ENCODE results near the gene CTNNA2.
A peak's percentile ranks its signal among the peaks of the same experiment; 100 is the strongest.
"Not testable (repeated sequence)": the region's sequence is repeated elsewhere in the genome, so short reads cannot be mapped to it uniquely, and the experiment has no call there.

CTNNA2 gene

DNA sequence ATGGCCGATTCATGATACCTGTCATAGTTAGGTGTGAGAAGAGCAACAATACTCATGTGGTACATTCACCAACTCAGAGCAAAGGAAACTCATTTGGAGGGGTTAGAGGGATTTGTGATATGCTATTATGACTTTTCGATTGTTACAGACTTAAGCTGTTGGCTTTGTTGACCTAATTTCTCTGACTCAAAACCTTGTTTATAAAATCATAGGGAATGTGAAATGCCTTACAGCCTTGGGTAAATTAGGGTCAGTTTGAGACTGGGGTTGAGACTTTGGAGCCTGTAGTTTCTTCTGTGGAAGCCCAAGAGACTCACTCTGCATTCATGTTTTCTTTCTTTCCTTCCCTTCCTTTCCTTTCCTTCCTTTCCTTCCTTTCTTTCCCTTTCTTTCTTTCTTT lies 529.8 kb downstream of the CTNNA2 start:
- no peak for DNase-seq

GRCh38 chr2:80048296-80048695 lies 535.4 kb downstream of the CTNNA2 start:
- no peak for DNase-seq

DNA sequence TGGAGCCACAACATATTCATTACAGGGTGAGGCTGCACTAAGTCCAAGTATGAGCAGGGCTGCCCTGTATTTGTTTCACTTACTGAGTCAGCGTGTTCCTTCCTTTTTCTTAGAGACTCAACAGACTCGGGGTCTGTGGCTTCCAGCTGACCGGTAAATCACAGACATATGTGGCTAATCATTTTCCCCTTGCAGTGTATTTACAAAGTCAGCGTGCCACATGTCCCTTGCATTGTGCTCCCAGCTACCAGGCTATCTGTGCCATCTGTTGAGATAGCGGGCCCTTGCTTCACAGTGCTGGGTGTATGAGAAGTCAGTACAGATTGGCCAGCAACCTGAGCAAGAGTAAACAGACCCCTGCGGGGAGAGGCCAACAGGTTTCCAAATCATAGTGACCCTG lies 537.4 kb downstream of the CTNNA2 start:
- DNase-seq, result no peak

GRCh38 chr2:80053522-80054345 lies 540.9 kb downstream of the CTNNA2 start:
- no peak for DNase-seq

- no peak for DNase-seq
Observed at GRCh38 chr2:80054346-80054675, 541.5 kb downstream of the CTNNA2 start.

- DNase-seq, result no peak
Observed at GRCh38 chr2:80057956-80058355, 545.1 kb downstream of the CTNNA2 start.

GRCh38 chr2:80058562-80058961 lies 545.7 kb downstream of the CTNNA2 start:
- no peak for DNase-seq

DNA sequence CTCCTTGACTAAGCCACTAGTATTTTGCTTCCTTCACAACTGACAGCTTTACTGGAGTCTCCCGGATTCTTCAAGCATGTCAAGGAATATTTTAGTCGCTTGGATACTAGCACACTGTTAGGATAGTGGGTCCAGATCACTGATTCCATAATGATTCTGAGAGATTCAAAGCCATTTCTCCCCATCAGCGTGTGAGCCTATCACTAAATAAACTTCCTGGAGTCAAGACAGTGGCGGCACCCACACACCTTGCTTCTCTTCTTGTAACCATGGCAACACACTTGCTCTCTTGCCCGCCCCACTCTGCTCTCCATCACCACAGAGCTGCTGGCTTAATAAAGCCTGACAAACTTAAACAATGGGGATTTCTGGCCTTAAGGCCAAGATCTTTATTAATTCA lies 546.6 kb downstream of the CTNNA2 start:
- DNase-seq, result no peak

GRCh38 chr2:80061881-80062280 lies 549.0 kb downstream of the CTNNA2 start:
- DNase-seq, result no peak

DNA sequence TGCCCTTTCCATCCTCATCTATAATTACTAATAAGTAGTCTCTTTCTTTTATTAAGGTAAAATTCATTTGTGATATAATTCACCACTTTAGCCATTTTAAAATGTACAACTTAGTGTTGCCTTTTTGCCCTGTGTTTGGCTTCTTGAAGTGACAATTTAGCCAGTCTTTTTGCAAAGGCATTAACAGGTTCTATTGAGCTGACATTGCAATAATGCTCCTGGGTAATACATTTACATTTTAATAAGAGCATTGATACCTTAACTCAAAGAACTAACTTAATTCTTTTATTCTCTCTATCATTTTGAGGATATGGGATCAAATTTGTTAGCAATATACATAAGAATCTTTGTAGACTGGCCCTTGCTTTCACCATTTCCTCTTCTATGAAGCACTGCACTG lies 549.4 kb downstream of the CTNNA2 start:
- DNase-seq, result no peak

GRCh38 chr2:80068038-80068731 lies 555.3 kb downstream of the CTNNA2 start:
- no peak for DNase-seq

DNA sequence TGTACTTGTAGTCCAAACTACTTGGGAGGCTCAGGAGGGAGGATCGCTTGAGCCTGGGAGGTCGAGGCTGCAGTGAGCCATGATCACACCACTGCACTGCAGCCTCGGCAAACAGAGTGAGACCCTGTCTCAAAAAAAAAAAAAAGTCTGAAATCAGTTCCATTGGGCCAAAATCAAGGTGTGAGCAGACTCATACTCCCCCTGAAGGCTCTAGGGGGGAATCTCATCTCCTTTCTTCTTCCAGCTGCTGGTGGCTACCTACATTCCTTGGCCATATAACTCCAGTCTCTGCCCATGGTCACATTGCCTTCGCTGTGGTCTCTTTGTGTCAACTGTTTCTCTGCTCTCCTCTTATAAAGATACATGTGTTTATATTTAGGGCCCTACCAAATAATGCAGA lies 557.7 kb downstream of the CTNNA2 start:
- no peak for DNase-seq

- DNase-seq, result no peak
Observed at GRCh38 chr2:80071941-80072340, 559.1 kb downstream of the CTNNA2 start.

DNA sequence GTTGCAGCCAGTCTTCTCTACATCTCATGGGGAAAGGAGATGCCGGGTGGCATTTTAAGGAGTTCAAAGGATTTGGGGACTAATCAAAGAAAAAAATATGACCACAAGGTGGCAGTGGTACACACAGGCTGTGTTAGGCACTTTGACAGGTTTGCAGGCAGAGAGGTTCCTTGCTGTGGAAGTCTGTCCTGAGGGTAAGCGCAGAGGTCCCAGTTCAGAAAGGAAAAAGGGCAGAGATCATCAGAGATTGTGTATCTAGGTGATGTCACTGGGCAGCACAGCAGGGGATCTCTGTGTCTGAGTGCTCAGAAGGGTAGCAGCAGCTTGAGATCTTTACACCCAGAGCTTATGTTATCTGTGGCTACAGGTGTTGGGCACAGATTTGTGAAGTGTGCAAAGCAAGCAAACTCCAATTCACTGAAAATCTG lies 560.3 kb downstream of the CTNNA2 start:
- DNase-seq, result peak; percentile 17

GRCh38 chr2:80074321-80075070 lies 561.6 kb downstream of the CTNNA2 start:
- DNase-seq, result no peak

- no peak for DNase-seq
Observed at GRCh38 chr2:80075719-80076118, 562.9 kb downstream of the CTNNA2 start.

GRCh38 chr2:80078290-80079036 lies 565.6 kb downstream of the CTNNA2 start:
- DNase-seq, result no peak

DNA sequence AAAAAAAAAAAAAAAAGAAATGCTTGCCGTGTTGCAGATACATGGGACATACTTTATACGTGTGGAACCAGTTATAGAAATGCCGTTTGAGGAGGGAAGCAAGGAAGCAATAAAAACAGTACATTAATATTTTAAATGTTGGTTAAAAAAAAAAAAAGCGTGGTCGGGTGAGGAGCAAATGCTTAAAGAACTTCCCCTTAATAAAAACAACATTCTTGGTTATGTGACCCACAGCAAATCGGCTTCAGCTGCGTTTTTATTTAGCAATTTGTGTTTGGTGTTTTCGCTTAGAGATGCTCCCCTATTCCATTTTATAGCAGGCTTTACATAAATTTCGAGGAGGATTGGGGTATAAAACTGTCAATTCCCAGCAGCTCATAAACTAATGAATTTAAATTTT lies 568.1 kb downstream of the CTNNA2 start:
- no peak for DNase-seq

DNA sequence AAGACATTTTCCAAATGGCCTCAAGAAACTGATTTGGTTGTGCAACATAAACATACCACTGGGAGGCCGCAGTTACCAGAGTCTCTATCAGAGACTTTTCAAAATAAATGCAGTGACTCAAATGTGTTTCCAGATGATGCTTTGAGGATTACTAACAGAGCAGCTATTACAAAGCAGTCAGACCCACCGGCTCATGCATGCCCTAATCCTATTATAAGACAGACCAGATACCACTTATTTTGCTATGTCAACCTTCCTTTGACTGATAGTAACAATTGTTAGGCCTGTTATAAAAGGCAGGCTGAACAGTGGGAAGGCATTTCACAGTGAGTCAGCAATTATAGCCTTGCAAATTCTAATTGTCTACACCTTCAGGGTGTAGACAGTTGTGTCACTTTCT lies 574.0 kb downstream of the CTNNA2 start:
- DNase-seq, result no peak

- no peak for DNase-seq
Observed at GRCh38 chr2:80091237-80091636, 578.4 kb downstream of the CTNNA2 start.

DNA sequence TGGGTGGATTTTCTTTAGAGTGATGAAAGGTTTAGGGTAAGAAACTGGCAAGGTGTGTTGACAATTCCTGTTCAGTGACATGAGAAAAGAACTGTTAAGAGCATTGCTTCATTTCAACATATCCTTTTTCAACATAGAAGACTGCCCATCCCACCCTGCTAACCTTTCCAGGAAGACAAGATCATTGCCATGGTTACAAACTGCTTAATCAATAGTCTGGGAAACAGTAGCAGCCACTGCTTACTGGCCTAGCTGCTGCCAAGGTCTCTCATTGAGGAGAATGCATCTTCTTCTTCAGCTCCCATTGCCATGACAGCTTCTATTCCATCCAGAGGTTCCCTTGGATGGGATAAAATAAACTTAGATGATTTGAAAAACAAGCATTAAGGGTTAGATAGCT lies 579.6 kb downstream of the CTNNA2 start:
- no peak for DNase-seq

DNA sequence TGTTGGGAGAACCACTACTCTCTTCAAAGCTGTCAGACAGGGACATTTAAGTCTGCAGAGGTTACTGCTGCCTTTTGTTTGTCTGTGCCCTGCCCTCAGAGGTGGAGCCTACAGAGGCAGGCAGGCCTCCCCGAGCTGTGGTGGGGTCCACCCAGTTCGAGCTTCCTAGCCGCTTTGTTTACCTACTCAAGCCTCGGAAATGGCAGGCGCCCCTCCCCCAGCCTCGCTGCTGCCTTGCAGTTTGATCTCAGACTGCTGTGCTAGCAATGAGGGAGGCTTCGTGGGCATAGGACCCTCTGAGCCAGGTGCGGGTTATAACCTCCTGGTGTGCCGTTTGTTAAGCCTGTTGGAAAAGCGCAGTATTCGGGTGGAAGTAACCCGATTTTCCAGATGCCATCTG lies 585.7 kb downstream of the CTNNA2 start:
- not testable (repeated sequence) for DNase-seq

DNA sequence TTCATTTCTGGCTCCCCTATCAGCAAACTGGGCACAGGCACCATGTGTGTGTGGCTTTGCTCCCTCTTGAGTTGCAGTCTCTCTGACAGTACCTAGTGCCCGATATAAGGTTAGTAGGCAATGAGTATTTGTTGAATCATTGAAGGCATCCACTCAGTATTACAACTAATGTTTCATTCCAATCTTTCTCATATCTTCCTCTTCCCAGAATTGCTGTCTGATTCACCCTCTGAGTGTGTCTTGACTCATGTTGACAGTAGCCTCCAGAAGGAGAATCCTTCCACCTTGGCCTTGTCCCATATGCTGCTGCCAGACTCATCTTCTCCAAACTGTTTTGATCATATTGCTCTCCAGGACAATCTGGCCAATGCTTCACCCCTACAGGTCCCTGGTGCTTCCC lies 589.2 kb downstream of the CTNNA2 start:
- DNase-seq, result no peak
